Gastrocnemius medialis (tissue), 4 donors: Measurements from ENCODE around the gene UQCC3.

Source experiments
- POLR2A ChIP-seq, 2 donors: fragments of 450-650 bp; IDR thresholded peaks; one replicate each; pipeline ENCODE4 v1.6.1; 2017; ENCODE audit warnings: antibody characterized with exemption in 2 of 2, mild to moderate bottlenecking in 2 of 2, moderate library complexity in 2 of 2
- TF ChIP-seq, protein P1 (sequence below), 5 experiments: fragments of 450-650 bp in 3 of 5; fragments of 200-600 bp in 2 of 5; sonication (generic) in 2 of 5; IDR thresholded peaks in 4 of 5; conservative IDR thresholded peaks in 1 of 5; 1 replicate in 4 of 5; 2 replicates in 1 of 5; pipeline ENCODE4 v1.5.1; 2016 to 2019; ENCODE audit warnings: antibody characterized with exemption in 5 of 5, mild to moderate bottlenecking in 3 of 5, moderate library complexity in 3 of 5

DNA sequence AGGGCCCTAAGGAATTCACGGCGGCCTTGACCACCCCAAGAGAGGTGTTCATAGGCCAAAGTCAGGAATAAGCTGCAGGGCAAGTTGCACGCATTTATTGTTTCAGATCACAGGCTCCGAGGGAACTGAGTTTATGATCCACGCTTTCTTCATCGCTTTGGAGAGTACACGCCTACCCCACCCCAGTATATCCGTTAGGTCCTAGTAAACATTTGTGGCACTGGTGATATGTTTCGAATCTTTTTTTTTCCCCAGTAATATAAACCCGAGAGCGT is 25.9 kb upstream of the UQCC3 start:
- TF ChIP-seq, protein P1, sequence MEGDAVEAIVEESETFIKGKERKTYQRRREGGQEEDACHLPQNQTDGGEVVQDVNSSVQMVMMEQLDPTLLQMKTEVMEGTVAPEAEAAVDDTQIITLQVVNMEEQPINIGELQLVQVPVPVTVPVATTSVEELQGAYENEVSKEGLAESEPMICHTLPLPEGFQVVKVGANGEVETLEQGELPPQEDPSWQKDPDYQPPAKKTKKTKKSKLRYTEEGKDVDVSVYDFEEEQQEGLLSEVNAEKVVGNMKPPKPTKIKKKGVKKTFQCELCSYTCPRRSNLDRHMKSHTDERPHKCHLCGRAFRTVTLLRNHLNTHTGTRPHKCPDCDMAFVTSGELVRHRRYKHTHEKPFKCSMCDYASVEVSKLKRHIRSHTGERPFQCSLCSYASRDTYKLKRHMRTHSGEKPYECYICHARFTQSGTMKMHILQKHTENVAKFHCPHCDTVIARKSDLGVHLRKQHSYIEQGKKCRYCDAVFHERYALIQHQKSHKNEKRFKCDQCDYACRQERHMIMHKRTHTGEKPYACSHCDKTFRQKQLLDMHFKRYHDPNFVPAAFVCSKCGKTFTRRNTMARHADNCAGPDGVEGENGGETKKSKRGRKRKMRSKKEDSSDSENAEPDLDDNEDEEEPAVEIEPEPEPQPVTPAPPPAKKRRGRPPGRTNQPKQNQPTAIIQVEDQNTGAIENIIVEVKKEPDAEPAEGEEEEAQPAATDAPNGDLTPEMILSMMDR (IDR thresholded peaks at IDR 0.05 in 4 of 5, conservative IDR thresholded peaks at IDR 0.05 in 1 of 5): no peak
- TF ChIP-seq POLR2A (IDR thresholded peaks at IDR 0.05): no peak
